ENCODE data around the gene IL16.
A peak's percentile ranks its signal among the peaks of the same experiment; 100 is the strongest.

IL16 gene

GRCh38 chr15:81273855-81274254 lies 77.2 kb downstream of the IL16 start:
- no peak for DNase-seq (ENCODE audit: low read depth in 1 of 2, low spot score in 1 of 2)

- DNase-seq (ENCODE audit: low read depth in 1 of 2, low spot score in 1 of 2): no peak
Observed at GRCh38 chr15:81274255-81274654, 77.6 kb downstream of the IL16 start.

GRCh38 chr15:81274931-81275707 lies 78.4 kb downstream of the IL16 start:
- peak; percentile 34 to 67 for DNase-seq (ENCODE audit: low read depth in 1 of 2, low spot score in 1 of 2)

GRCh38 chr15:81275711-81276392 lies 79.2 kb downstream of the IL16 start:
- DNase-seq (ENCODE audit: low read depth in 1 of 2, low spot score in 1 of 2): no peak

- DNase-seq (ENCODE audit: low read depth in 1 of 2, low spot score in 1 of 2): no peak
Observed at GRCh38 chr15:81276967-81277366, 80.3 kb downstream of the IL16 start.

- no peak for DNase-seq (ENCODE audit: low read depth in 1 of 2, low spot score in 1 of 2)
Observed at GRCh38 chr15:81277851-81278250, 81.2 kb downstream of the IL16 start.

GRCh38 chr15:81278306-81279029 lies 81.8 kb downstream of the IL16 start:
- no peak for DNase-seq (ENCODE audit: low read depth in 1 of 2, low spot score in 1 of 2)

GRCh38 chr15:81279621-81280485 lies 83.2 kb downstream of the IL16 start:
- DNase-seq (ENCODE audit: low read depth in 1 of 2, low spot score in 1 of 2): no peak

GRCh38 chr15:81280696-81281455 lies 84.2 kb downstream of the IL16 start:
- no peak for DNase-seq (ENCODE audit: low read depth in 1 of 2, low spot score in 1 of 2)

GRCh38 chr15:81281456-81281735 lies 84.7 kb downstream of the IL16 start:
- no peak for DNase-seq (ENCODE audit: low read depth in 1 of 2, low spot score in 1 of 2)

GRCh38 chr15:81281766-81282605 lies 85.3 kb downstream of the IL16 start:
- DNase-seq (ENCODE audit: low read depth in 1 of 2, low spot score in 1 of 2): no peak

GRCh38 chr15:81282606-81282895 lies 85.9 kb downstream of the IL16 start:
- no peak for DNase-seq (ENCODE audit: low read depth in 1 of 2, low spot score in 1 of 2)

GRCh38 chr15:81282911-81283310 lies 86.2 kb downstream of the IL16 start:
- DNase-seq (ENCODE audit: low read depth in 1 of 2, low spot score in 1 of 2): no peak

GRCh38 chr15:81284256-81285031 lies 87.8 kb downstream of the IL16 start:
- DNase-seq (ENCODE audit: low read depth in 1 of 2, low spot score in 1 of 2): no peak

GRCh38 chr15:81285461-81285860 lies 88.8 kb downstream of the IL16 start:
- DNase-seq (ENCODE audit: low read depth in 1 of 2, low spot score in 1 of 2): no peak

- no peak for DNase-seq (ENCODE audit: low read depth in 1 of 2, low spot score in 1 of 2)
Observed at GRCh38 chr15:81286621-81287121, 90.0 kb downstream of the IL16 start.

GRCh38 chr15:81288040-81288439 lies 91.4 kb downstream of the IL16 start:
- DNase-seq (ENCODE audit: low read depth in 1 of 2, low spot score in 1 of 2): no peak

- DNase-seq (ENCODE audit: low read depth in 1 of 2, low spot score in 1 of 2): no peak
Observed at GRCh38 chr15:81288616-81289015, 91.9 kb downstream of the IL16 start.

GRCh38 chr15:81289910-81290309 lies 93.2 kb downstream of the IL16 start:
- no peak for DNase-seq (ENCODE audit: low read depth in 1 of 2, low spot score in 1 of 2)
